ENCODE measurements around the gene PTPRM. TPM values are rescaled to one million over a fixed set of nuclear protein-coding genes. Genes with fewer than 3 reads are reported as not detected.
A peak's percentile ranks its signal among the peaks of the same experiment; 100 is the strongest.

The PTPRM gene
- polyA plus RNA-seq, 3 donors, result 0.04 to 2.1 (median 0.66) TPM

- no CpG with 5 or more reads among the region's 6 CpGs for WGBS (ENCODE audit: insufficient coverage)
- H3K36me3 Mint-ChIP-seq, result no peaks in the 10 kb centered on the region
These were observed 4.6 kb upstream of the PTPRM start for GRCh38 chr18:7562491-7562890.

GRCh38 chr18:7565677-7566076 is 1.4 kb upstream of the PTPRM start:
- Histone ChIP-seq H3K4me3 (replicated peaks in 1 of 3; ENCODE audit: low read depth in 2 of 3, low read length in 3 of 3) (no peak overlapping the region), H3K79me2 (ENCODE audit: insufficient read depth, low read length) (no peaks in the 10 kb centered on the region), H3K9ac (ENCODE audit: insufficient read depth, low read length, poor library complexity, severe bottlenecking) (no peak overlapping the region), H3K27me3 (ENCODE audit: control insufficient read depth in 2 of 2, insufficient read depth in 2 of 2, low read length in 2 of 2) (peaks cover 41 to 51% of the 10 kb centered on the region in 2 donors), H2AFZ (ENCODE audit: insufficient read depth, low read depth, low read length, poor library complexity, severe bottlenecking) (no peak overlapping the region), H3K27ac (ENCODE audit: low read depth in 1 of 2, low read length in 2 of 2) (no peak overlapping the region), H3K9me3 (replicated peaks in 1 of 2; ENCODE audit: control insufficient read depth in 1 of 2, insufficient read depth in 1 of 2, low read length in 2 of 2) (peaks cover 0 to 5% of the 10 kb centered on the region in 2 donors), H3K36me3 (replicated peaks in 1 of 2; ENCODE audit: control insufficient read depth in 1 of 2, insufficient read depth in 2 of 2, low read length in 2 of 2) (no peaks in the 10 kb centered on the region), H4K20me1 (ENCODE audit: insufficient read depth, low read length) (no peaks in the 10 kb centered on the region), H3K4me1 (ENCODE audit: control insufficient read depth in 1 of 2, insufficient read depth in 2 of 2, low read length in 2 of 2) (peaks cover 14 to 24% of the 10 kb centered on the region in 2 donors), H3K4me2 (replicated peaks; ENCODE audit: extremely low read depth, low read length, poor library complexity, severe bottlenecking) (no peak overlapping the region)
- H3K9me3 Mint-ChIP-seq, result peaks cover 0 to 11% (median 3%) of the 10 kb centered on the region in 7 donors
- H3K27ac Mint-ChIP-seq, result no peak overlapping the region
- peak overlapping the region; percentile 78 to 94 for H3K4me3 Mint-ChIP-seq
- H3K27me3 Mint-ChIP-seq (ENCODE audit: low read depth in 3 of 3), result peaks cover 39 to 50% (median 41%) of the 10 kb centered on the region in 3 donors
- TF ChIP-seq CTCF (IDR thresholded peaks at IDR 0.05), result no peak
- intact Hi-C loops (cut with micrococcal nuclease), result no loop called here
- no peak for DNase-seq
- H3K4me1 Mint-ChIP-seq, result peaks cover 23% of the 10 kb centered on the region
- peaks cover 5 to 8% of the 10 kb centered on the region in 2 donors for H3K36me3 Mint-ChIP-seq

More at GRCh38 chr18:7562491-7562890, 4.6 kb upstream of the PTPRM start:
- intact Hi-C loops (cut with micrococcal nuclease), result no loop called here
- Histone ChIP-seq H3K79me2 (ENCODE audit: insufficient read depth, low read length) (no peaks in the 10 kb centered on the region), H3K4me2 (replicated peaks; ENCODE audit: extremely low read depth, low read length, poor library complexity, severe bottlenecking) (no peak overlapping the region), H3K9ac (ENCODE audit: insufficient read depth, low read length, poor library complexity, severe bottlenecking) (no peak overlapping the region), H3K36me3 (replicated peaks in 1 of 2; ENCODE audit: control insufficient read depth in 1 of 2, insufficient read depth in 2 of 2, low read length in 2 of 2) (no peaks in the 10 kb centered on the region), H3K9me3 (replicated peaks in 1 of 2; ENCODE audit: control insufficient read depth in 1 of 2, insufficient read depth in 1 of 2, low read length in 2 of 2) (no peaks in the 10 kb centered on the region), H3K27ac (ENCODE audit: low read depth in 1 of 2, low read length in 2 of 2) (no peak overlapping the region), H2AFZ (ENCODE audit: insufficient read depth, low read depth, low read length, poor library complexity, severe bottlenecking) (no peak overlapping the region), H3K4me3 (replicated peaks in 1 of 3; ENCODE audit: low read depth in 2 of 3, low read length in 3 of 3) (no peak overlapping the region), H3K4me1 (ENCODE audit: control insufficient read depth in 1 of 2, insufficient read depth in 2 of 2, low read length in 2 of 2) (peaks cover 9 to 11% of the 10 kb centered on the region in 2 donors), H3K27me3 (ENCODE audit: control insufficient read depth in 2 of 2, insufficient read depth in 2 of 2, low read length in 2 of 2) (peaks cover 18 to 26% of the 10 kb centered on the region in 2 donors), H4K20me1 (ENCODE audit: insufficient read depth, low read length) (no peaks in the 10 kb centered on the region)
- Mint-ChIP-seq H3K27me3 (ENCODE audit: low read depth in 3 of 3) (peaks cover 16 to 24% (median 19%) of the 10 kb centered on the region in 3 donors), H3K4me3 (no peak overlapping the region), H3K27ac (no peak overlapping the region), H3K9me3 (peaks cover 0 to 3% (median 0%) of the 10 kb centered on the region in 7 donors), H3K4me1 (peaks cover 18% of the 10 kb centered on the region)
- no peak for DNase-seq
- no peak for TF ChIP-seq CTCF (IDR thresholded peaks at IDR 0.05)
